Activated B cell treated with CpG ODN at 0.5 μM for 24 hours (primary cell): Measurements from ENCODE around the gene DNAJB2. TPM values are rescaled to one million over a fixed set of nuclear protein-coding genes. Genes with fewer than 3 reads are reported as not detected.

Experiments used
- ATAC-seq: fragments of 200-7000 bp; cut with Tn5 transposase; one replicate; pipeline ENCODE4 v1.10.0; 2021; ENCODE audit warnings: low read depth, mild to moderate bottlenecking, moderate library complexity
- CTCF ChIA-PET: fragments of 350-600 bp; sonication (Branson Sonifier 250); formaldehyde crosslinking; loops from one replicate; lab custom pipeline; 2021; ENCODE audit warnings: antibody characterized with exemption; lab: Charles Lee
- POLR2A ChIA-PET: fragments of 350-600 bp; sonication (Branson Sonifier 250); formaldehyde crosslinking; loops from one replicate; lab custom pipeline; 2021; ENCODE audit warnings: antibody characterized with exemption; lab: Charles Lee
- DNase-seq: peaks from one replicate; pipeline ENCODE4 v3.0.0; 2022
- H3K27ac Mint-ChIP-seq: one replicate; pipeline ENCODE4 v1.8.0; 2020; ENCODE audit warnings: mixed read lengths
- H3K27me3 Mint-ChIP-seq: one replicate; pipeline ENCODE4 v1.8.0; 2021; ENCODE audit warnings: mixed read lengths
- H3K36me3 Mint-ChIP-seq: one replicate; pipeline ENCODE4 v1.8.0; 2021; ENCODE audit warnings: low read depth, mixed read lengths
- H3K4me1 Mint-ChIP-seq: one replicate; pipeline ENCODE4 v1.8.0; 2021; ENCODE audit warnings: mixed read lengths
- H3K4me3 Mint-ChIP-seq: one replicate; pipeline ENCODE4 v1.8.0; 2020; ENCODE audit warnings: mild to moderate bottlenecking, mixed read lengths
- H3K9me3 Mint-ChIP-seq: one replicate; pipeline ENCODE4 v1.8.0; 2020; ENCODE audit warnings: mixed read lengths
- intact Hi-C: fragments of 100-400 bp; cut with micrococcal nuclease; formaldehyde crosslinking; loops from one replicate; pipeline ENCODE4 v1.15.1; 2024
- total RNA-seq: library from RNA; stranded (reverse); gene quantifications from 2 replicates; pipeline ENCODE4 v1.2.3, GENCODE V29; 2022
- TF ChIP-seq, protein P1 (sequence below): fragments of 200-600 bp; IDR thresholded peaks from one replicate; pipeline ENCODE4 v1.8.0; 2022; ENCODE audit warnings: antibody characterized with exemption, mild to moderate bottlenecking

The DNAJB2 gene
- total RNA-seq, 1 donor from 2014 or later: 71.1 TPM

DNA sequence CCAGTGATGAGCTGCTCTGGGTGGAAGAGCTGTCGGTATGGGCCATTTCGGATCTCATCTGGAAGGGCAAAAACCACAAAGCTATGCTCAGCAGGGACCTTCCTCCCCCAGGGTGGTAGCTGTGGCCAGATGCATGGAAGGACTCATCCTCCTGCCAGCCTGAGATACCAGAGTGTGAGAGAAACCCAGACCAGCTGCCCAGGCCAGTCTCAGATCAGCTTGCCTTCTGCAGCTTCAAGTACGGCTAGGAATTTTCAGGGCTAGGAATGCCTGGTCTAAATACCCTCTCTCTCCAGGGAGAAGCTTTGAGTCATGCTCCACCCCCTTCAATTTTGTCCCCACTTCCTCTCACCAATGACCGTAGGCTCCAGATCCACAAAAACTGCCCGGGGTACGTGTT is 27.5 kb upstream of the DNAJB2 start:
- ChIA-PET CTCF (interaction anchor here (1.2 to 5.2 kb wide), 3 partner anchors 27 to 80 kb away, joined by 3 to 35 read pairs (median 34); partner anchors contain the start of gene DNAJB2), POLR2A (interaction anchor here (0.6 to 12.0 kb wide), 9 partner anchors 10 to 359 kb away, joined by 3 to 287 read pairs (median 61); partner anchors contain the start of genes ABCB6, ANKZF1, ATG9A and CNPPD1)
- H3K36me3 Mint-ChIP-seq: peaks cover 53% of the 10 kb centered on the region
- peak overlapping the region; percentile 82 for H3K4me3 Mint-ChIP-seq
- TF ChIP-seq, protein P1, sequence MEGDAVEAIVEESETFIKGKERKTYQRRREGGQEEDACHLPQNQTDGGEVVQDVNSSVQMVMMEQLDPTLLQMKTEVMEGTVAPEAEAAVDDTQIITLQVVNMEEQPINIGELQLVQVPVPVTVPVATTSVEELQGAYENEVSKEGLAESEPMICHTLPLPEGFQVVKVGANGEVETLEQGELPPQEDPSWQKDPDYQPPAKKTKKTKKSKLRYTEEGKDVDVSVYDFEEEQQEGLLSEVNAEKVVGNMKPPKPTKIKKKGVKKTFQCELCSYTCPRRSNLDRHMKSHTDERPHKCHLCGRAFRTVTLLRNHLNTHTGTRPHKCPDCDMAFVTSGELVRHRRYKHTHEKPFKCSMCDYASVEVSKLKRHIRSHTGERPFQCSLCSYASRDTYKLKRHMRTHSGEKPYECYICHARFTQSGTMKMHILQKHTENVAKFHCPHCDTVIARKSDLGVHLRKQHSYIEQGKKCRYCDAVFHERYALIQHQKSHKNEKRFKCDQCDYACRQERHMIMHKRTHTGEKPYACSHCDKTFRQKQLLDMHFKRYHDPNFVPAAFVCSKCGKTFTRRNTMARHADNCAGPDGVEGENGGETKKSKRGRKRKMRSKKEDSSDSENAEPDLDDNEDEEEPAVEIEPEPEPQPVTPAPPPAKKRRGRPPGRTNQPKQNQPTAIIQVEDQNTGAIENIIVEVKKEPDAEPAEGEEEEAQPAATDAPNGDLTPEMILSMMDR: no peak
- intact Hi-C loops: loop anchor here (5.0 kb wide), 1 partner anchor 291 kb away; the partner anchor contains the start of genes CHPF and TMEM198
- no peak for DNase-seq
- peak overlapping the region; percentile 98 for H3K27ac Mint-ChIP-seq
- no peaks in the 10 kb centered on the region for H3K27me3 Mint-ChIP-seq
- no peak for ATAC-seq
- H3K4me1 Mint-ChIP-seq: peaks cover 76% of the 10 kb centered on the region
- no peaks in the 10 kb centered on the region for H3K9me3 Mint-ChIP-seq

DNA sequence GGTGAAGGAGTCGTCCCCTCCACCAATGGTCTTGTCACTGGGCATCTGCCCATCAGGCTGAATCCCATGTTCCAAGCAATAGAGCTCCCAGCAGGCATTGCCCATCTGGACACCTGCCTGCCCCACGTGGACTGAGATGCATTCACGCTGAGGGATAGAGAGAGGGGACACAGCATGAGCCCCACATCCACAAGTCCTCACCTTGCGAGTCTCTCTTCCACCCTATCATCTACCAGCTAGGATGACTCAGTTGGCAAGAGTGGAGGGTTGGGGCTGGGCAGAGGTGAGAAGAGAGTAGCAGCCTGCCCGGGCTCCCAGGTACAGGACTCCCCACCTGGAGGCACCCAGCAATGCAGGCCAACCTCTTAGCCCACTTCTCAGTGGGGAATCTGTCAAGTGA is 27.1 kb upstream of the DNAJB2 start:
- no peaks in the 10 kb centered on the region for H3K9me3 Mint-ChIP-seq
- intact Hi-C loops: loop anchor here (5.0 kb wide), 1 partner anchor 290 kb away; the partner anchor contains the start of genes CHPF and TMEM198
- ATAC-seq (no peak), DNase-seq (no peak)
- TF ChIP-seq, protein P1: no peak
- ChIA-PET POLR2A (interaction anchor here (0.6 to 12.0 kb wide), 15 partner anchors 10 to 961 kb away, joined by 3 to 287 read pairs (median 8); partner anchors contain the start of genes ABCB6, ANKZF1, ATG9A and CNPPD1), CTCF (interaction anchor here (1.2 to 5.2 kb wide), 4 partner anchors 26 to 80 kb away, joined by 3 to 42 read pairs (median 34); partner anchors contain the start of gene DNAJB2)
- peak overlapping the region; percentile 98 for H3K27ac Mint-ChIP-seq
- H3K4me1 Mint-ChIP-seq: peaks cover 72% of the 10 kb centered on the region
- no peaks in the 10 kb centered on the region for H3K27me3 Mint-ChIP-seq
- H3K36me3 Mint-ChIP-seq: peaks cover 53% of the 10 kb centered on the region
- H3K4me3 Mint-ChIP-seq: peak overlapping the region; percentile 82

DNA sequence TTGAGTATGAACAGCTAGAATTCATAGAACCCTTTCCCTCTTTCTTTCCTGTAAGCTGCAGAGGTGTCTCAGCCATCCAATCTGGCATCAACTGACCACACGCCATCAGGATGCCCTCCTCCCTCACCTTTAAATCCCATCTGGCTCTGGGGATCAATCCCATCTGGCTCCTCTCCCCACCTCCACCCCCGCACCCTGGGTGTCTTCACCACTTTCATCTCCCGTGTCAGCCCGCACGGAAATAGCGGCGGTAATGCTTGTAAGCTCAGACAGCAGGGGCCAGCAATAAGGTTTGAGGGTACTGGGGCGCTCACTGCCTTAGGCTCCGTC is 26.6 kb upstream of the DNAJB2 start:
- TF ChIP-seq, protein P1: no peak
- intact Hi-C loops: loop anchor here (5.0 kb wide), 1 partner anchor 290 kb away; the partner anchor contains the start of genes CHPF and TMEM198
- POLR2A ChIA-PET: interaction anchor here (0.6 to 12.0 kb wide), 21 partner anchors 8 to 962 kb away, joined by 3 to 287 read pairs (median 8); partner anchors contain the start of genes ABCB6, ANKZF1, ATG9A and CNPPD1
- H3K27ac Mint-ChIP-seq: peak overlapping the region; percentile 98
- CTCF ChIA-PET: interaction anchor here (4.3 to 4.4 kb wide), 2 partner anchors 26 to 42 kb away, joined by 34 to 42 read pairs; partner anchors contain the start of gene DNAJB2
- H3K4me3 Mint-ChIP-seq: peak overlapping the region; percentile 82
- no peaks in the 10 kb centered on the region for H3K27me3 Mint-ChIP-seq
- ATAC-seq (no peak), DNase-seq (no peak)
- no peaks in the 10 kb centered on the region for H3K9me3 Mint-ChIP-seq
- H3K4me1 Mint-ChIP-seq: peaks cover 67% of the 10 kb centered on the region
- peaks cover 52% of the 10 kb centered on the region for H3K36me3 Mint-ChIP-seq

DNA sequence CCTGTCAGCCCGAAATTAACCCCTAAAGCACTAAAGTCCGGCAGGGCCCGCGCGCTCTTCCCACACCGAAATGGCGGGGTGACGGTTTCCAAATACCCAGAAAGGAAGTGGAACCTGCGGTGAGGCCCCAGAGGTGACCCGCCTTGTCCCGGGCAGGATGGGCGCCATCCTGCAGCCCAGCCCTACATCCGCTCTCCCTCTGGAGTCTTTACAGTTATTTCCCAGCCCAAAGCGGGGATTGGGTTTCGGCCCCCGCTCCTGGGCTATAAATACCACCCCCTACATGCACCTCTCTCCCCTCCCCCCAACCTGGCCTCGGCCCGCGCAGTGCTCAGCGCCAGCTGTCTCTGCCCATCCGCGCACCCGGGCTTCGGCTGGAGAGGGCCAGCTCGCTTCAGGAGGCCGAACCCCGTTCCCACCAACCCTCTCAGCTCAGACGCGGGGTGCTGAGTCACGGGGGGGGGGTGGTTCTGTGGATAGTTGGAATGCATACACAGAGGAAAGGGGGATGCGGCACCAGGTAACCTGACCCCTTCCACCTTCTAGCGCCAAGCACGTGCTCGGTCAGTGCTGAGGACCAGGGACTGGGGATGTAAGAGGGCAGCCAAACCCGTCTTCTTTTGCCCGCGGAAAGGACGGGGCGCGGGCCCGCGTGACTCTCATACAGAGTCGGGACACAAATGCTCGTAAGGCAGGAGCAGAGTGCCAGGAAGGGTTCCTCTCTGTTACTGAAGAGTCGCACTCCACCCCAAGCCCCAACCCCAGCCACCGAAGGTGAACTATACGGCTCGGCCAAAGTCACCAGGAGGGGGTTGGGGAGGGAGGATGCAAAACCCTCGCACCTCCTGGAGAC is 26.0 kb upstream of the DNAJB2 start, which contains the start of gene TUBA4B:
Gene TUBA4B (plus strand): TSS at position 344 of the 853 bp plus-strand sequence. CDS start 165 bp downstream, at position 509.
- ChIA-PET POLR2A (interaction anchor here (0.6 to 12.0 kb wide), 26 partner anchors 8 to 962 kb away, joined by 3 to 287 read pairs (median 6); partner anchors contain the start of genes ABCB6, ANKZF1, ATG9A and CNPPD1), CTCF (interaction anchor here (1.7 to 4.4 kb wide), 4 partner anchors 8 to 41 kb away, joined by 7 to 42 read pairs (median 24); partner anchors contain the start of genes ANKZF1, ATG9A, DNAJB2 and GLB1L)
- peak within 1 kb of the TSS; percentile 82 for H3K4me3 Mint-ChIP-seq
- intact Hi-C loops: loop anchor here (1.0 to 5.0 kb wide), 8 partner anchors 8 to 685 kb away; partner anchors contain the start of genes ANKZF1, ATG9A, CHPF and CNOT9
- ATAC-seq (peak; percentile 8), DNase-seq (peak; percentile 42)
- peaks cover 61% of the 10 kb centered on the region for H3K4me1 Mint-ChIP-seq
- H3K27ac Mint-ChIP-seq: peak within 1 kb of the TSS; percentile 98
- TF ChIP-seq, protein P1: no peak
- H3K9me3 Mint-ChIP-seq: no peaks in the 10 kb centered on the region
- no peaks in the 10 kb centered on the region for H3K27me3 Mint-ChIP-seq
- peaks cover 48% of the 10 kb centered on the region for H3K36me3 Mint-ChIP-seq
